GM12878 (cell line): ENCODE data around the gene ADAMTS6.

Experiments
- CBFB ChIP-seq: IDR thresholded peaks from 2 replicates; pipeline ENCODE4 v1.6.1; 2016; ENCODE audit warnings: antibody characterized with exemption, low read depth
- EGR1 ChIP-seq, 2 experiments: IDR thresholded peaks; 1 replicate in 1 of 2; 2 replicates in 1 of 2; pipeline ENCODE4 v1.6.1; 2011 to 2012; ENCODE audit warnings: low read depth in 2 of 2, low read length in 2 of 2, borderline replicate concordance in 1 of 2, mild to moderate bottlenecking in 1 of 2, moderate library complexity in 1 of 2
- ELK1 ChIP-seq: IDR thresholded peaks from 2 replicates; pipeline ENCODE4 v1.6.1; 2012; ENCODE audit warnings: low read depth, low read length, improper control_type of control experiment
- KDM1A ChIP-seq: fragments of 200-600 bp; sonication (generic); IDR thresholded peaks from 2 replicates; pipeline ENCODE4 v1.6.1; 2016; ENCODE audit warnings: borderline replicate concordance
- MEF2B ChIP-seq: fragments of 450-650 bp; IDR thresholded peaks from 2 replicates; pipeline ENCODE4 v1.6.1; 2018; ENCODE audit warnings: mild to moderate bottlenecking, moderate library complexity; ENCODE audit not compliant: partially characterized antibody, poor library complexity, severe bottlenecking
- NFYA ChIP-seq: IDR thresholded peaks from 2 replicates; pipeline ENCODE4 v1.6.1; 2011; ENCODE audit warnings: low read depth, mild to moderate bottlenecking, low read length, improper control_type of control experiment, borderline replicate concordance
- POLR2AphosphoS5 ChIP-seq: IDR thresholded peaks from 2 replicates; pipeline ENCODE4 v1.6.1; 2011; ENCODE audit warnings: mild to moderate bottlenecking, low read length, inconsistent platforms
- RCOR1 ChIP-seq: conservative IDR thresholded peaks from 2 replicates; pipeline ENCODE4 v1.6.1; 2012; ENCODE audit warnings: low read depth, low read length, improper control_type of control experiment
- SREBF1 ChIP-seq: IDR thresholded peaks from 2 replicates; pipeline ENCODE4 v1.6.1; 2012; ENCODE audit warnings: mild to moderate bottlenecking, low read length
- TF ChIP-seq, protein P1 (sequence below): fragments of 450-650 bp; IDR thresholded peaks from 2 replicates; pipeline ENCODE4 v1.6.1; 2016; ENCODE audit warnings: mild to moderate bottlenecking
- TF ChIP-seq, protein P2 (sequence below), 3 experiments: IDR thresholded peaks in 2 of 3; conservative IDR thresholded peaks in 1 of 3; 2 replicates each; pipeline ENCODE4 v1.5.1; 2011; ENCODE audit warnings: low read depth in 3 of 3, low read length in 3 of 3, mild to moderate bottlenecking in 3 of 3, control low read depth in 2 of 3, moderate library complexity in 2 of 3, inconsistent platforms in 1 of 3, mixed read lengths in 1 of 3; ENCODE audit not compliant: control insufficient read depth in 2 of 3, insufficient read depth in 1 of 3; ENCODE audit errors: extremely low read depth in 1 of 3

GRCh38 chr5:65512170-65512937 is 30.6 kb upstream of the ADAMTS6 start:
- TF ChIP-seq KDM1A = no peak
- TF ChIP-seq NFYA = no peak
- no peak for TF ChIP-seq EGR1 (IDR thresholded peaks at IDR 0.05; ENCODE audit: borderline replicate concordance in 1 of 2, low read depth in 2 of 2, low read length in 2 of 2)
- TF ChIP-seq, protein P1, sequence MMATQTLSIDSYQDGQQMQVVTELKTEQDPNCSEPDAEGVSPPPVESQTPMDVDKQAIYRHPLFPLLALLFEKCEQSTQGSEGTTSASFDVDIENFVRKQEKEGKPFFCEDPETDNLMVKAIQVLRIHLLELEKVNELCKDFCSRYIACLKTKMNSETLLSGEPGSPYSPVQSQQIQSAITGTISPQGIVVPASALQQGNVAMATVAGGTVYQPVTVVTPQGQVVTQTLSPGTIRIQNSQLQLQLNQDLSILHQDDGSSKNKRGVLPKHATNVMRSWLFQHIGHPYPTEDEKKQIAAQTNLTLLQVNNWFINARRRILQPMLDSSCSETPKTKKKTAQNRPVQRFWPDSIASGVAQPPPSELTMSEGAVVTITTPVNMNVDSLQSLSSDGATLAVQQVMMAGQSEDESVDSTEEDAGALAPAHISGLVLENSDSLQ = no peak
- TF ChIP-seq, protein P2, sequence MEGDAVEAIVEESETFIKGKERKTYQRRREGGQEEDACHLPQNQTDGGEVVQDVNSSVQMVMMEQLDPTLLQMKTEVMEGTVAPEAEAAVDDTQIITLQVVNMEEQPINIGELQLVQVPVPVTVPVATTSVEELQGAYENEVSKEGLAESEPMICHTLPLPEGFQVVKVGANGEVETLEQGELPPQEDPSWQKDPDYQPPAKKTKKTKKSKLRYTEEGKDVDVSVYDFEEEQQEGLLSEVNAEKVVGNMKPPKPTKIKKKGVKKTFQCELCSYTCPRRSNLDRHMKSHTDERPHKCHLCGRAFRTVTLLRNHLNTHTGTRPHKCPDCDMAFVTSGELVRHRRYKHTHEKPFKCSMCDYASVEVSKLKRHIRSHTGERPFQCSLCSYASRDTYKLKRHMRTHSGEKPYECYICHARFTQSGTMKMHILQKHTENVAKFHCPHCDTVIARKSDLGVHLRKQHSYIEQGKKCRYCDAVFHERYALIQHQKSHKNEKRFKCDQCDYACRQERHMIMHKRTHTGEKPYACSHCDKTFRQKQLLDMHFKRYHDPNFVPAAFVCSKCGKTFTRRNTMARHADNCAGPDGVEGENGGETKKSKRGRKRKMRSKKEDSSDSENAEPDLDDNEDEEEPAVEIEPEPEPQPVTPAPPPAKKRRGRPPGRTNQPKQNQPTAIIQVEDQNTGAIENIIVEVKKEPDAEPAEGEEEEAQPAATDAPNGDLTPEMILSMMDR (IDR thresholded peaks at IDR 0.05 in 2 of 3, conservative IDR thresholded peaks at IDR 0.05 in 1 of 3; ENCODE audit: control insufficient read depth in 2 of 3, extremely low read depth in 1 of 3, insufficient read depth in 1 of 3, low read depth in 3 of 3, low read length in 3 of 3) = no peak
- no peak for TF ChIP-seq CBFB
- TF ChIP-seq ELK1 = no peak
- TF ChIP-seq RCOR1 = no peak
- no peak for TF ChIP-seq SREBF1
- no peak for TF ChIP-seq MEF2B
- TF ChIP-seq POLR2AphosphoS5 = no peak
